ENCODE measurements around the gene PPP1R16B.

The PPP1R16B gene

DNA sequence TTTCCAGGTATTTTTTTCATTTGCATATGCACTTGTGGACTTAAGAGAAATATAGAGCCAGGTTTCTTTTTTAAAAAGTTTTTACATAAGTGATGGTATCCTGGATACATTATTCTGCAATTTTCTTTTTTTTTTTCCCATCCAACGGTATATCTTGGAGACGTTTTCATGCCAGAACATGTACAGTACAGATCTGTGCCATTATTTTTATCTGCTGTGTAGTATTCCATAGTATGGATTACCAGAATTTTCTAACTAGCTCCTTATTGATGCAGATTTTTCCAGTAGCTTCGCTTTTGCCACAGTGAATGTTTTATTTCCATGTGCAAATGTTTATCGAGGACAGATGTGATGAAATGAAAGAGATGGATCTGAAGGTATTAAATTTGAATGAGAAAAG, 34.1 kb downstream of the PPP1R16B start:
- no peaks in the 10 kb centered on the region for H3K27me3 Mint-ChIP-seq
- no peaks in the 10 kb centered on the region for H3K9me3 Mint-ChIP-seq
- peaks cover 47% of the 10 kb centered on the region for H3K36me3 Mint-ChIP-seq
- peaks cover 55% of the 10 kb centered on the region for H3K4me1 Mint-ChIP-seq
- CTCF ChIA-PET: interaction anchor here (1.0 kb wide), 1 partner anchor 54 kb away, joined by 5 read pairs; no protein-coding TSS in a partner anchor
- no peak for DNase-seq
- H3K4me3 Mint-ChIP-seq: no peak overlapping the region
- peak overlapping the region; percentile 77 for H3K27ac Mint-ChIP-seq

GRCh38 chr20:38840053-38840893, 34.8 kb downstream of the PPP1R16B start:
- H3K4me1 Mint-ChIP-seq: peaks cover 57% of the 10 kb centered on the region
- no peaks in the 10 kb centered on the region for H3K27me3 Mint-ChIP-seq
- DNase-seq: no peak
- CTCF ChIA-PET: interaction anchor here (1.2 kb wide), 1 partner anchor 53 kb away, joined by 4 read pairs; no protein-coding TSS in a partner anchor
- H3K36me3 Mint-ChIP-seq: peaks cover 48% of the 10 kb centered on the region
- no peaks in the 10 kb centered on the region for H3K9me3 Mint-ChIP-seq
- H3K27ac Mint-ChIP-seq: peak overlapping the region; percentile 30
- no peak overlapping the region for H3K4me3 Mint-ChIP-seq

DNA sequence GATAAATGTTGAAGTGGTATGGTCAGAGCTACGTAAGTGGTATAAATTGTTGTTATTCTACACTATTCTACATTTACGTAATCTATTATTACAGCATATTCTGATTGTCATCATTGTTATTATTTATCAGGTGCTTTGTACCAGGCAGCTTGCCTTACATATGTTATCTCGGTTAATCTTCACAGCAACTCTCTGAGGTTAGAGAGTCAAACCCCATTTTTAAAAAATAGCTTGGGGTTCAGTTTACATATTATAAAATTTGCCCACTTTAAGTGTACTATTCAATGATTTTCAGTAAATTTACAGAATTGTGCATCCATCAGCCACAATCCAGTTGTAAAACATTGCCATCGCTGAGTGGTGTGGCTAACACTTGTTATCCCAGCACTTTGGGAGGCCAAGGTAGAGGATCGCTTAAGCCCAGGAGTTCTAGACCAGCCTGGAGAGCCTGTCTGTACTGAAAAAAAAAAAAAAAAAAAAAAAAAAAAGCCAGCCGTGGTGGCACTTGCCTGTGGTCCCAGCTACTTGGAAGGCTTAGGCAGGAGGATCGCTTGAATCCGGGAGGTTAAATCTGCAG, 35.5 kb downstream of the PPP1R16B start:
- no peak for DNase-seq

GRCh38 chr20:38841570-38841969, 36.1 kb downstream of the PPP1R16B start:
- peaks cover 68% of the 10 kb centered on the region for H3K4me1 Mint-ChIP-seq
- peak overlapping the region; percentile 45 for H3K4me3 Mint-ChIP-seq
- CTCF ChIA-PET: interaction anchor here (1.0 to 3.1 kb wide), 3 partner anchors 34 to 52 kb away, joined by 3 to 13 read pairs (median 4); partner anchors contain the start of gene PPP1R16B
- peak overlapping the region; percentile 90 for H3K27ac Mint-ChIP-seq
- no peaks in the 10 kb centered on the region for H3K27me3 Mint-ChIP-seq
- no peak for DNase-seq
- peaks cover 54% of the 10 kb centered on the region for H3K36me3 Mint-ChIP-seq
- no peaks in the 10 kb centered on the region for H3K9me3 Mint-ChIP-seq

More for the DNA sequence above, 35.5 kb downstream of the PPP1R16B start:
- Mint-ChIP-seq H3K27ac (peak overlapping the region; percentile 90), H3K4me1 (peaks cover 64% of the 10 kb centered on the region), H3K4me3 (no peak overlapping the region), H3K36me3 (peaks cover 55% of the 10 kb centered on the region), H3K27me3 (no peaks in the 10 kb centered on the region), H3K9me3 (no peaks in the 10 kb centered on the region)
- CTCF ChIA-PET: interaction anchor here (1.2 kb wide), 1 partner anchor 52 kb away, joined by 4 read pairs; no protein-coding TSS in a partner anchor

GRCh38 chr20:38842026-38842425, 36.5 kb downstream of the PPP1R16B start:
- peaks cover 69% of the 10 kb centered on the region for H3K4me1 Mint-ChIP-seq
- DNase-seq: no peak
- H3K4me3 Mint-ChIP-seq: peak overlapping the region; percentile 45
- no peaks in the 10 kb centered on the region for H3K9me3 Mint-ChIP-seq
- H3K36me3 Mint-ChIP-seq: peaks cover 55% of the 10 kb centered on the region
- H3K27ac Mint-ChIP-seq: peak overlapping the region; percentile 90
- no peaks in the 10 kb centered on the region for H3K27me3 Mint-ChIP-seq
- CTCF ChIA-PET: interaction anchor here (1.0 to 3.1 kb wide), 2 partner anchors 35 to 46 kb away, joined by 3 to 13 read pairs; partner anchors contain the start of gene PPP1R16B

DNA sequence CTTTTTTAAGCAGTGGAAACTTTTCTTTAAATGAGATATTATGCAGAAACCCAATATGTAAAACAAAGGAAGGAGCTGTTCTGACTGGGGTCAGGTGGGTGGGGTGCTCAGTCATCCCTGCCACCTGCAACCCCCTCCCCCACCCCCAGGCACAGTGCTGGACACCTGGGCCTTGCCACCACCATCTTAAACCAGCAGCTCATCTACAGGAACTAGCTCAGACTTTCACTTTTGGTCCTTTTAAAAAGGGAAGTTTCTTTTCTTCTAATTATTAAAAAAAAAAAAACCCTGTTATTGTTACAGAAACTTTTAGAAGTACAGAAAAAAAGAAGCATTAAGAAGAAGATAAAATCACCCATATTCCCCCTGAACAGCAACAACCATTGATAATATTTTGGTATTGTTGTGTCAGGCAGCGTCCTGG, 37.1 kb downstream of the PPP1R16B start:
- H3K27ac Mint-ChIP-seq: peak overlapping the region; percentile 90
- CTCF ChIA-PET: interaction anchor here (1.0 to 3.1 kb wide), 3 partner anchors 31 to 45 kb away, joined by 3 to 13 read pairs (median 5); partner anchors contain the start of gene PPP1R16B
- H3K36me3 Mint-ChIP-seq: peaks cover 57% of the 10 kb centered on the region
- H3K9me3 Mint-ChIP-seq: no peaks in the 10 kb centered on the region
- no peak overlapping the region for H3K4me3 Mint-ChIP-seq
- H3K4me1 Mint-ChIP-seq: peaks cover 73% of the 10 kb centered on the region
- DNase-seq: peak; percentile 62
- H3K27me3 Mint-ChIP-seq: no peaks in the 10 kb centered on the region

DNA sequence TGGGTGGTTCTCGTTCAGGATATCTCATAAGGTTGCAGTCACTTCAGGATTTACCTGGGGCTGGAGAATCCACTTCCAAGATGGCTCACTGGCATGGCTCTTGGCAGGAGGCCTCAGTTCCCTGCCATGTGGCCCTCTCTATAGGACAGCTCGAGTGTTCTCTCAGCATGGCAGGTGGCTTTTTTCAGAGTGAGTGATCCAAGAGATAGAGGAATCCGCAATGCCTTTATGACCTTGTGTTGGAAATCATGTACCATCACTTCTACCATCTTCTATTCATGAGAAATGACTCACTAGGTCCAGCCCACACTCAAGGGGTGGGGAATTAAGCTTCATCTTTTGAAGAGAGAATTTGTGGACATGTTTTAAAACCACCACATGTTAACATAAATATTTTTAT, 37.8 kb downstream of the PPP1R16B start:
- CTCF ChIA-PET: interaction anchor here (1.0 to 3.1 kb wide), 2 partner anchors 30 to 36 kb away, joined by 5 to 13 read pairs; partner anchors contain the start of gene PPP1R16B
- peaks cover 57% of the 10 kb centered on the region for H3K36me3 Mint-ChIP-seq
- peaks cover 77% of the 10 kb centered on the region for H3K4me1 Mint-ChIP-seq
- DNase-seq: no peak
- H3K4me3 Mint-ChIP-seq: no peak overlapping the region
- no peaks in the 10 kb centered on the region for H3K9me3 Mint-ChIP-seq
- H3K27me3 Mint-ChIP-seq: no peaks in the 10 kb centered on the region
- H3K27ac Mint-ChIP-seq: peak overlapping the region; percentile 90

GRCh38 chr20:38844963-38845362, 39.5 kb downstream of the PPP1R16B start:
- H3K27me3 Mint-ChIP-seq: no peaks in the 10 kb centered on the region
- peaks cover 81% of the 10 kb centered on the region for H3K4me1 Mint-ChIP-seq
- peak; percentile 38 for DNase-seq
- peak overlapping the region; percentile 80 for H3K27ac Mint-ChIP-seq
- H3K4me3 Mint-ChIP-seq: peak overlapping the region; percentile 27
- peaks cover 56% of the 10 kb centered on the region for H3K36me3 Mint-ChIP-seq
- H3K9me3 Mint-ChIP-seq: no peaks in the 10 kb centered on the region
- CTCF ChIA-PET: interaction anchor here (1.0 to 3.1 kb wide), 3 partner anchors 14 to 38 kb away, joined by 3 to 13 read pairs (median 3); partner anchors contain the start of gene PPP1R16B

DNA sequence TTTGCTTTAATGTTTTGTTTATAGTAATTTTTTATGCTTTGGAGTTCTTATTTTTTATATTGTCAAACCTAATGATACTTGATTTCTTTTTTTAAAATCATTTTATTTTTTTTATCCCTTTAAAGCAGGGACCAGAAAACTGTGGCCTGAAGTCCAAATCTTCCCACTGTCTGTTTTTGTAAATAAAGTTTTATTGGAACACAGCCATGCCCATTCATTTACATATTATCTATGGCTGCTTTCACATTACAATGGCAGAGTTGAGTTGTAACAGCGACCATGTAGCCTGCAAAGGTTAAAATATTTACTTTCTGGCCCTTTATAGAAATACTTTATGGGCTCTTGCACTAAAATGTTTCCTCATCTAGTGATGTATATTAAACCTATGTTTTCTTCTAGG, 42.3 kb downstream of the PPP1R16B start:
- H3K27ac Mint-ChIP-seq: no peak overlapping the region
- no peak for DNase-seq
- peaks cover 58% of the 10 kb centered on the region for H3K36me3 Mint-ChIP-seq
- H3K27me3 Mint-ChIP-seq: no peaks in the 10 kb centered on the region
- H3K9me3 Mint-ChIP-seq: no peaks in the 10 kb centered on the region
- peaks cover 54% of the 10 kb centered on the region for H3K4me1 Mint-ChIP-seq
- CTCF ChIA-PET: no interaction called here
- H3K4me3 Mint-ChIP-seq: no peak overlapping the region

- H3K36me3 Mint-ChIP-seq: peaks cover 58% of the 10 kb centered on the region
- peaks cover 58% of the 10 kb centered on the region for H3K4me1 Mint-ChIP-seq
- no peaks in the 10 kb centered on the region for H3K9me3 Mint-ChIP-seq
- no peak overlapping the region for H3K27ac Mint-ChIP-seq
- no peak overlapping the region for H3K4me3 Mint-ChIP-seq
- H3K27me3 Mint-ChIP-seq: no peaks in the 10 kb centered on the region
- no peak for DNase-seq
- CTCF ChIA-PET: no interaction called here
Observed at GRCh38 chr20:38853759-38854158, 48.3 kb downstream of the PPP1R16B start.

GRCh38 chr20:38854654-38855066, 49.2 kb downstream of the PPP1R16B start:
- DNase-seq: no peak
- H3K27ac Mint-ChIP-seq: peak overlapping the region; percentile 30
- no peaks in the 10 kb centered on the region for H3K27me3 Mint-ChIP-seq
- no peak overlapping the region for H3K4me3 Mint-ChIP-seq
- H3K4me1 Mint-ChIP-seq: peaks cover 60% of the 10 kb centered on the region
- H3K36me3 Mint-ChIP-seq: peaks cover 58% of the 10 kb centered on the region
- CTCF ChIA-PET: no interaction called here
- H3K9me3 Mint-ChIP-seq: no peaks in the 10 kb centered on the region

GRCh38 chr20:38855356-38855755, 49.9 kb downstream of the PPP1R16B start:
- Mint-ChIP-seq H3K4me1 (peaks cover 61% of the 10 kb centered on the region), H3K4me3 (no peak overlapping the region), H3K27me3 (no peaks in the 10 kb centered on the region), H3K27ac (no peak overlapping the region), H3K36me3 (peaks cover 52% of the 10 kb centered on the region), H3K9me3 (no peaks in the 10 kb centered on the region)
- CTCF ChIA-PET: interaction anchor here (0.7 kb wide), 2 partner anchors 18 to 38 kb away, joined by 3 to 4 read pairs; no protein-coding TSS in a partner anchor
- DNase-seq: no peak

GRCh38 chr20:38856570-38856969, 51.1 kb downstream of the PPP1R16B start:
- Mint-ChIP-seq H3K4me3 (no peak overlapping the region), H3K4me1 (peaks cover 68% of the 10 kb centered on the region), H3K27me3 (no peaks in the 10 kb centered on the region), H3K9me3 (no peaks in the 10 kb centered on the region), H3K36me3 (peaks cover 47% of the 10 kb centered on the region), H3K27ac (no peak overlapping the region)
- CTCF ChIA-PET: no interaction called here
- no peak for DNase-seq

- DNase-seq: no peak
- H3K27ac Mint-ChIP-seq: no peak overlapping the region
- H3K4me1 Mint-ChIP-seq: peaks cover 78% of the 10 kb centered on the region
- no peaks in the 10 kb centered on the region for H3K27me3 Mint-ChIP-seq
- no peak overlapping the region for H3K4me3 Mint-ChIP-seq
- no peaks in the 10 kb centered on the region for H3K9me3 Mint-ChIP-seq
- CTCF ChIA-PET: interaction anchor here (1.0 to 1.9 kb wide), 2 partner anchors 23 to 37 kb away, joined by 3 to 4 read pairs; no protein-coding TSS in a partner anchor
- H3K36me3 Mint-ChIP-seq: peaks cover 37% of the 10 kb centered on the region
Observed at GRCh38 chr20:38857703-38858102, 52.2 kb downstream of the PPP1R16B start.
